GM13977 (cell line): ENCODE results near the gene MIGA2.
"Not testable (repeated sequence)": the region's sequence is repeated elsewhere in the genome, so short reads cannot be mapped to it uniquely, and the experiment has no call there.

ENCODE experiments used
- DNase-seq: peaks from one replicate; pipeline ENCODE4 v3.0.0; 2012; ENCODE audit warnings: low spot score
- CTCF ChIP-seq: IDR thresholded peaks from 2 replicates; pipeline ENCODE4 v1.5.1; 2012; ENCODE audit warnings: mild to moderate bottlenecking, control low read depth; ENCODE audit not compliant: insufficient read depth; ENCODE audit errors: extremely low read depth, missing control alignments
- in situ Hi-C: fragments of 300-500 bp; cut with MboI; formaldehyde crosslinking; loops from one replicate; pipeline ENCODE4 v1.12.0; 2022; ENCODE audit warnings: low sequenced_read_pairs, low pct_unique_long_range_greater_than_20kb, mixed read lengths, inconsistent platforms; ENCODE audit not compliant: unreplicated experiment

MIGA2 gene

GRCh38 chr9:129109952-129110739 is 73.7 kb downstream of the MIGA2 start:
- in situ Hi-C loops = no loop called here
- DNase-seq = no peak
- no peak for TF ChIP-seq CTCF

GRCh38 chr9:129110740-129111527 is 74.5 kb downstream of the MIGA2 start, which contains the start of the genes CRAT and PTPA:
Gene CRAT (minus strand): TSS chr9:129110793. CDS start chr9:129110509, 284 bp downstream.
Gene PTPA (plus strand): TSS chr9:129111415. CDS start chr9:129111601, 186 bp downstream.
- in situ Hi-C loops = no loop called here
- DNase-seq = peak; percentile 100
- no peak for TF ChIP-seq CTCF

- in situ Hi-C loops = no loop called here
- TF ChIP-seq CTCF = no peak
- peak; percentile 67 for DNase-seq
Observed at GRCh38 chr9:129111528-129112151, 75.2 kb downstream of the MIGA2 start.

- DNase-seq, in situ Hi-C loops: not testable (repeated sequence)
Observed at GRCh38 chr9:129112526-129112925, 76.1 kb downstream of the MIGA2 start.

GRCh38 chr9:129113645-129114304 is 77.3 kb downstream of the MIGA2 start:
- no peak for TF ChIP-seq CTCF
- in situ Hi-C loops = no loop called here
- no peak for DNase-seq

- in situ Hi-C loops = no loop called here
- TF ChIP-seq CTCF = no peak
- no peak for DNase-seq
Observed at GRCh38 chr9:129118799-129119198, 82.4 kb downstream of the MIGA2 start.
